Cerebellar nuclear complex (tissue), 1 donor: ENCODE results near the gene SEMA3F.
A peak's percentile ranks its signal among the peaks of the same experiment; 100 is the strongest.

ENCODE experiments used
- DNase-seq, 2 experiments: peaks; one replicate each; lab custom pipeline; 2025; lab: John Stamatoyannopoulos, UW

The SEMA3F gene

GRCh38 chr3:50154840-50155490 is at the start of gene SEMA3F:
Gene SEMA3F (plus strand): TSS chr3:50155324. CDS start chr3:50159623, 4,299 bp downstream.
- DNase-seq, result no peak

GRCh38 chr3:50111757-50112156 is 43.4 kb upstream of the SEMA3F start:
- DNase-seq, result no peak

DNA sequence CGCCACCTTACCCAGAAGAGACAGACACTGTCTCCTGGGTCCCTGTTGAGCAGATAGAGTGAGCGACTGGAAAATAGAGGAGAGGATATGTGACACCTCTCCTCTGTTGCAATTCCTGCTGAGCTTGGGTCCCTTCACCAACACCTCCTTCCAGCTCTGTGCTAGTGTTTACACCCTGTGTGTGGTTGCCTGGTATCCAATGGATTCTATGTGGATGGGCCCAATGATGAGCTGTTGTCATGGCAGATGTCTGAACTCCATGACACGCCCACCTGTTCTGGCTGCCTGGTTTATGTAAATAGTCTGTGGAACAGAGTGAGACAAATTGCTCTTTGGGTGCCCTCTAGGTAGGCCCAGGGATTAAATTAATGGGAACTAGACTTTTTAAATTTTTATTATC is 42.7 kb upstream of the SEMA3F start:
- DNase-seq, result no peak

DNA sequence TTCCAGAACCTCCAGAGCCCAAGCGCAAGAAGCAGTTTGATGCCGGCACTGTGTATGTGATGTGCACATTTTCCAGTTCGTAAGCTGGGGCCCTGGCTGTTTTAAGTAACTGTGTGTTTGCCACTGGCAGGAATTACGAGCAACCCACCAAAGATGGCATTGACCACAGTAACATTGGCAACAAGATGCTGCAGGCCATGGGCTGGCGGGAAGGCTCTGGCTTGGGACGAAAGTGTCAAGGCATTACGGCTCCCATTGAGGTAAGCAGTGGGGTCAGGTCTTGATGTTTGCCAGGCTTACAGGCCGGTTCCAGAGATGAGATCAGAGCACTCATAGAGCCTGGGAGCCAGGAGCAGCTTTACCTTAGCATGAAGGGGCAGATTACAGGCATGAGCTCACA is 38.0 kb upstream of the SEMA3F start:
- no peak for DNase-seq

GRCh38 chr3:50118237-50118636 is 36.9 kb upstream of the SEMA3F start:
- DNase-seq, result no peak

GRCh38 chr3:50119786-50120185 is 35.3 kb upstream of the SEMA3F start:
- DNase-seq, result no peak

- DNase-seq, result no peak
These were observed 34.6 kb upstream of the SEMA3F start for GRCh38 chr3:50120364-50121071.

GRCh38 chr3:50121072-50122032 is 33.8 kb upstream of the SEMA3F start:
- peak in 1 of 2 experiments; percentile 8 for DNase-seq

- DNase-seq, result no peak
These were observed 33.1 kb upstream of the SEMA3F start for GRCh38 chr3:50122071-50122470.

GRCh38 chr3:50122661-50123391 is 32.3 kb upstream of the SEMA3F start:
- no peak for DNase-seq

- DNase-seq, result no peak
These were observed 31.6 kb upstream of the SEMA3F start for GRCh38 chr3:50123394-50124051.

DNA sequence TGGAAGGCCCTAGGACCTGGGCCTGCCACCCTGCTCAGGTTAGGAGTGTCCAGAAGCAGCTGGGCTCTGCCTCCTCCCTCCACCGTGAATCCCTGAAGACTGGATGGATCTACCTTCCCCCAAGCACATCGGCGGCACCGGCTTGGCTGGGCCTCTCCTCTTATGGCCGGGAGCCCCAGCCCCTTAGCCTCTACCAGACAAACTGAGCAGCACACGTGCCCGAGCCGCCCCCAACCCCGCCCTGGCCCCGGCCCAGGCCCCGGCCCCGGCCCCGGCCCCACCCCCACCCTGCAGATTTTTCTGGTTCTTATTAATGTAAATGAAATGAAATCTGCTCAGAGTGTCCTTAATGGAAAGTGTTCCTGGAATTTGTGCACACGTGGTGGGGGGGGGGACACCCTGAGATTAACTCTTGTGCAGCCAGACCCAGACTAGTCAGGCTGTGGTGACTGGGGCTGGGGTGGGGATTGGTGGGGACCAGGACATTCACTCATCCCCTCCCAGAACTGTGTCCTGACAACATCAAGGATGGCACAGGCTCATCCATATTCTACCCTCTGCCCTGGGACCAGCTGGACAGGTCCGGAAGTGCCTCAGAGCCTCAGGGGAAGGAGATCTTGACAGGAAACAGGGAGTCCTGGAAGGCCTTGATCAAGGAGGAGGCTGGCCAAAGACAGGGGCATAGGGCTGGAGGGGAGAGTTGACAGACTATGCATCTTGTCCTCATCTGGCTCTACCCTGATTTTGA is 30.9 kb upstream of the SEMA3F start:
- DNase-seq, result no peak

DNA sequence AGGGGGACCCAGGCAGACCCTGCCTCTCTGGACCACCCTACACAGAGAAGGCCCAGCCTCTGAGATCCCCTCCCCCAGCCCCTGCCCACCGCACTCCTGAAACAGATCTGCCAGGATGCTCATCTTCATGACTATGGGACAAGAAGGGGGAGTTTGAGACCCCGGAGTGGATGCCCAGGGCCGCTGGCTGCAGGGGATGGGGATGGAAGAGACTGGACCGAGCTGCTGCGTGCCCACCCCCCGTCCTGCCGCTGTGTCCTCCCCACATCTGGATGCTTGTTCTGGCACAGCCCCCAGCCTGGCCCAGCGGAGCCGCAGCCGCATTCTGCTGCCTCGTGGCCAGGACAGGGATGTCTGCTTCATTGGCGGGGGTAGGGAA is 30.3 kb upstream of the SEMA3F start:
- DNase-seq, result no peak

DNA sequence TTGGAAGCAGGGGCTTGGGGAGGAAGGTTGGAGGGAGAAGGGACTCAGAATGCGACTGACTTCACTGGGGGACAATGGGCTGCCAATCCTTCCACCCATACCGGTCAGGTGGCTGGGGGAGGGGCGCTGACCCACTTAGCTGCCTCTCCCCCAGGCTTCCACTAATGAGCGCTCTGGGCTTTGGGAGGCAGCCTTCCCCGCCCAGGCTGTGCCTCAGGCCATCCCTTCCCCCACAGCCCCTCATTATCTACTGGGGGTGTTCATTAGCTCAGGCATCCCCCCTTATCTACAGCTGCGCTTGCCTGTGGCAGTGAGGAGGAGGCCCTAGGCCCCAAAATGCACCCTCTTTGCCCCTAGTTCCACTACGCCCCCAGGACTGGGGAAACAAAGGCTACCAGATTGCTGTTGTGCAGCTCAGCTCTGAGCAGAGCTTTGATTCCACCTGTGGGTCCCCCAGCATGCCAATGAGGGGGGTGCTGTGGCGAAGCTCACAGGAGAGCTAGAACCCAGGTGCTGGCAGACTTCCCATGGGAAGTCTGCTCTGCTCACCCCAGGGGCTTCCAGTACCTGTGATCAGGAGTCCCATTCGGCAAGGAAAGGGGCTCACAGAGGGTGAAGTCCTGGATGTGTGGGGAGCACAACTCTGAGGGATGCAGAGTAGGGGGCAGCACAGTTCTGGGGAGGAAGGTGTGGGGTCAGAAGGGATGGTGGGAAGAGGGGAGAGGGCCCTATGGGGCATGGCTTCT is 29.4 kb upstream of the SEMA3F start:
- no peak for DNase-seq

- no peak for DNase-seq
These were observed 28.6 kb upstream of the SEMA3F start for GRCh38 chr3:50126287-50127211.

- no peak for DNase-seq
These were observed 27.9 kb upstream of the SEMA3F start for GRCh38 chr3:50127251-50127691.

DNA sequence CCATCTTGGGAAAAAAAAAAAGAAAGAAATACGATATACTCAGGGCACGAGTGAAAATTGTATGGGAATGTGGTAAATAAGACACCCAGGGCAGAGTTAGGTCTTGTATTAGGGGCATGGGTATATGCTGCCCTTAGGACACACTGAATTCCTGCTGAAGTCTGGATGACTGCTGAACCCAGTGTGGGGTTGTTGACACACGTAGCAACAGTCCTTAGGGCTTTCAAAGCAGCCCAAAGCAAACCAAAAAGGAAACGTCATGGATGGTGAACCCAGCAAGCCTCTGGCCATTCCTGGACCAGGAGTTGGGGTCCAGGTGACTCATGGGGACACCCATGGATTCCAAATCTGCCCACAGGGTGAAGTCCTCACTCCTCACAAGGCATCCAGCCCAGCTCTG is 27.1 kb upstream of the SEMA3F start:
- DNase-seq, result no peak

DNA sequence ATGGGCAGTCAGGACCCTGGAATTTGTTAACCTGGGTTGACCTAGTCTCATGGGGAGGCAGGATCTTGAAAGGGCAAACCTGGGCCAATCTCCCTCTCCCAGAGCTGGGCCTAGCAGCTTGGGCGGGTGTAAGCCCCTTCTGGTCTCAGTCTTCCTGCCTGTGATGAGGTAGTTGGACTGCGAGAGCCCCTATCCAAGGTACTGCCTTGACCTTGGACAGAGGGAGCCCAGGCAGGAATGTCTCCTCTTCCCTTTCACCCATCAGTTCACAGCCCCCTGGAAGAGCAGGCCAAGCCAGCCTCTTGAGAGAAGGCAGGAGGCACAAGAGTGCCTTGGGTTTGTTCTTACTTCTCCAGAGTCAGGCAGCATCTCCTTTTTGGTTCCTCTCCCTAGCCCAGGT is 24.7 kb upstream of the SEMA3F start:
- DNase-seq, result no peak
